K562 (cell line): ENCODE data around the gene ARL2.

ENCODE experiments used
- BRCA1 ChIP-seq, 2 experiments: fragments of 450-650 bp in 1 of 2; sonication (generic) in 1 of 2; formaldehyde crosslinking in 1 of 2; IDR thresholded peaks; 2 replicates each; pipeline versions ENCODE4 v1.5.0 to v1.6.1; 2017 to 2020; ENCODE audit warnings: mild to moderate bottlenecking in 1 of 2, missing genetic modification reagents in 1 of 2
- CREB1 ChIP-seq, 2 experiments: sonication (generic) in 1 of 2; formaldehyde crosslinking in 1 of 2; IDR thresholded peaks; 2 replicates each; pipeline versions ENCODE4 v1.6.1 to v1.8.0; 2012 to 2022; ENCODE audit warnings: inconsistent platforms in 1 of 2, mild to moderate bottlenecking in 1 of 2, missing genetic modification reagents in 1 of 2, moderate library complexity in 1 of 2
- ETV5 ChIP-seq: sonication (generic); formaldehyde crosslinking; IDR thresholded peaks from 2 replicates; pipeline ENCODE4 v1.4.0; 2020; ENCODE audit warnings: low read depth, mild to moderate bottlenecking, missing genetic modification reagents
- HDAC6 ChIP-seq: IDR thresholded peaks from 2 replicates; pipeline ENCODE4 v1.6.1; 2012; ENCODE audit warnings: low read depth, mild to moderate bottlenecking, control low read depth, inconsistent platforms, low read length, moderate library complexity
- TBP ChIP-seq: optimal IDR thresholded peaks from 2 replicates; pipeline ENCODE3; 2011; ENCODE audit warnings: low read depth, low read length, improper control_type of control experiment
- TCF7L2 ChIP-seq: fragments of 150-350 bp; IDR thresholded peaks from 2 replicates; pipeline ENCODE4 v1.6.1; 2016; ENCODE audit warnings: low read depth, mild to moderate bottlenecking, low read length, moderate library complexity
- ZNF431 ChIP-seq: sonication (generic); formaldehyde crosslinking; IDR thresholded peaks from 2 replicates; pipeline ENCODE4 v1.8.0; 2022; ENCODE audit warnings: mild to moderate bottlenecking, missing genetic modification reagents
- ZNF507 ChIP-seq: conservative IDR thresholded peaks from 2 replicates; pipeline ENCODE4 v1.6.1; 2017; ENCODE audit warnings: missing genetic modification characterization, missing compliant biosample characterization
- TF ChIP-seq, protein P1 (sequence below), 3 experiments: IDR thresholded peaks in 2 of 3; conservative IDR thresholded peaks in 1 of 3; 2 replicates each; pipeline ENCODE4 v1.5.1; 2011 to 2012; ENCODE audit warnings: low read length in 3 of 3, mild to moderate bottlenecking in 3 of 3, control low read depth in 2 of 3, improper control_type of control experiment in 1 of 3, inconsistent platforms in 1 of 3, low read depth in 1 of 3, mixed read lengths in 1 of 3, moderate library complexity in 1 of 3; ENCODE audit not compliant: insufficient read depth in 2 of 3

DNA sequence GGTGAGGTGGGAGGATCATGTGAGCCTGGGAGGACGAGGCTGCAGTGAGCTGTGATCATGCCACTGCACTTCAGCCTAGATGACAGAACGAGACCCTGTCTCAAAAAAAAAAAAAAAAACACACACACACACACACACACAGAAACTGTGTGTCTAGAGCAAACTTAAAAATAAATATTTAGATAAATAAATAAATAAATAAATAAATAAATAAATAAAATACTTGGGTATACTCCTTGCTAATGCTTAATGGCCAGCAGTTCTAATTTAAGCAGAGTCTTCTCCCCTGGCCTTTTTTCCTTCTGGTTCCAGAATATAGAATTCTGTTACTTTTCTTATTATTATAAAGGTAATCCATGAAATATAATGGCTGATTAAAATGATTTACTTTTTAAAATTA is 5.1 kb upstream of the ARL2 start:
- TF ChIP-seq TCF7L2 (no peak), BRCA1 (IDR thresholded peaks at IDR 0.05) (no peak), BRCA1 (CRISPR knock-in tag; IDR thresholded peaks at IDR 0.05) (no peak), ZNF431 (CRISPR knock-in tag) (no peak), ETV5 (no peak), ZNF507 (no peak), TBP (no peak), CREB1 (IDR thresholded peaks at IDR 0.05) (no peak), CREB1 (CRISPR knock-in tag; IDR thresholded peaks at IDR 0.05) (no peak), HDAC6 (no peak)
- TF ChIP-seq, protein P1, sequence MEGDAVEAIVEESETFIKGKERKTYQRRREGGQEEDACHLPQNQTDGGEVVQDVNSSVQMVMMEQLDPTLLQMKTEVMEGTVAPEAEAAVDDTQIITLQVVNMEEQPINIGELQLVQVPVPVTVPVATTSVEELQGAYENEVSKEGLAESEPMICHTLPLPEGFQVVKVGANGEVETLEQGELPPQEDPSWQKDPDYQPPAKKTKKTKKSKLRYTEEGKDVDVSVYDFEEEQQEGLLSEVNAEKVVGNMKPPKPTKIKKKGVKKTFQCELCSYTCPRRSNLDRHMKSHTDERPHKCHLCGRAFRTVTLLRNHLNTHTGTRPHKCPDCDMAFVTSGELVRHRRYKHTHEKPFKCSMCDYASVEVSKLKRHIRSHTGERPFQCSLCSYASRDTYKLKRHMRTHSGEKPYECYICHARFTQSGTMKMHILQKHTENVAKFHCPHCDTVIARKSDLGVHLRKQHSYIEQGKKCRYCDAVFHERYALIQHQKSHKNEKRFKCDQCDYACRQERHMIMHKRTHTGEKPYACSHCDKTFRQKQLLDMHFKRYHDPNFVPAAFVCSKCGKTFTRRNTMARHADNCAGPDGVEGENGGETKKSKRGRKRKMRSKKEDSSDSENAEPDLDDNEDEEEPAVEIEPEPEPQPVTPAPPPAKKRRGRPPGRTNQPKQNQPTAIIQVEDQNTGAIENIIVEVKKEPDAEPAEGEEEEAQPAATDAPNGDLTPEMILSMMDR (IDR thresholded peaks at IDR 0.05 in 2 of 3, conservative IDR thresholded peaks at IDR 0.05 in 1 of 3; ENCODE audit: insufficient read depth in 2 of 3, low read depth in 1 of 3, low read length in 3 of 3): no peak
